SK-N-MC (cell line): ENCODE results near the gene GNAQ.

Experiments
- EZH2 ChIP-seq: fragments of 200-600 bp; sonication (generic); IDR thresholded peaks from one replicate; pipeline ENCODE4 v1.6.1; 2017; ENCODE audit warnings: antibody characterized with exemption
- POLR2AphosphoS5 ChIP-seq: IDR thresholded peaks from 2 replicates; pipeline ENCODE4 v1.6.1; 2012; ENCODE audit warnings: mild to moderate bottlenecking, low read depth, low read length, borderline replicate concordance

- TF ChIP-seq POLR2AphosphoS5 = no peak
- TF ChIP-seq EZH2 = no peak
Observed at GRCh38 chr9:77881111-77881510, 150.5 kb downstream of the GNAQ start.
